Uterus (tissue), 2 donors: ENCODE measurements around the gene SMC3.

ENCODE experiments used
- POLR2A ChIP-seq, 2 donors: fragments of 450-650 bp; IDR thresholded peaks; one replicate each; pipeline ENCODE4 v1.6.1; 2016; ENCODE audit warnings: antibody characterized with exemption in 2 of 2, mild to moderate bottlenecking in 1 of 2, moderate library complexity in 1 of 2
- TF ChIP-seq, protein P1 (sequence below), 4 experiments: fragments of 200-600 bp in 2 of 4; fragments of 450-650 bp in 2 of 4; sonication (generic) in 2 of 4; IDR thresholded peaks; one replicate each; pipeline ENCODE4 v1.5.1; 2016 to 2019; ENCODE audit warnings: antibody characterized with exemption in 4 of 4, mild to moderate bottlenecking in 2 of 4, moderate library complexity in 1 of 4

DNA sequence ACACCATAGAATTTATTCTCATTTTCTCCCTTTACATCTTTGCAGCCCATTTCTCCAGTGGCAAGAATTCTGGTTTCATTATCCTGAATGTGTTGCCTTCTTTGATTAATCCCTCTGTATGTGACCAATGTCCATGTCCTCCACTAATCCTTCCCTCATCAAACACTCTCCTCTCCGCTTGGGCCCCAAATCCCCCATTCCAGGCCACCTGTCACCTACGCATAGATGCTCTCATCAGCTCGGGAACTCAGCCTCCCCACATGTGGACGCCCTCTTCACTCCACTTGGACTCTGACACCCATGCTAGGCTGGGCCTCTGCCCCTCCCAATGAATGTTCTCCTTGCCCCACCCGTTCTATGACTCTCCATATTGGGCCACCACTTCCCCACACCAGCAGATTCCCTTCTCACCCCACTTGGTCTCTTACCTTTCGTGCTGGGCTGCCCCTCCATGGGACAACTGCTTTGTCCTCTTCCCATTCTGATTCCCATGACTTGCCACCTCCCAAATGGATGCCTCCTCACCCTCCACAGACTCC, 57.9 kb downstream of the SMC3 start:
- TF ChIP-seq, protein P1, sequence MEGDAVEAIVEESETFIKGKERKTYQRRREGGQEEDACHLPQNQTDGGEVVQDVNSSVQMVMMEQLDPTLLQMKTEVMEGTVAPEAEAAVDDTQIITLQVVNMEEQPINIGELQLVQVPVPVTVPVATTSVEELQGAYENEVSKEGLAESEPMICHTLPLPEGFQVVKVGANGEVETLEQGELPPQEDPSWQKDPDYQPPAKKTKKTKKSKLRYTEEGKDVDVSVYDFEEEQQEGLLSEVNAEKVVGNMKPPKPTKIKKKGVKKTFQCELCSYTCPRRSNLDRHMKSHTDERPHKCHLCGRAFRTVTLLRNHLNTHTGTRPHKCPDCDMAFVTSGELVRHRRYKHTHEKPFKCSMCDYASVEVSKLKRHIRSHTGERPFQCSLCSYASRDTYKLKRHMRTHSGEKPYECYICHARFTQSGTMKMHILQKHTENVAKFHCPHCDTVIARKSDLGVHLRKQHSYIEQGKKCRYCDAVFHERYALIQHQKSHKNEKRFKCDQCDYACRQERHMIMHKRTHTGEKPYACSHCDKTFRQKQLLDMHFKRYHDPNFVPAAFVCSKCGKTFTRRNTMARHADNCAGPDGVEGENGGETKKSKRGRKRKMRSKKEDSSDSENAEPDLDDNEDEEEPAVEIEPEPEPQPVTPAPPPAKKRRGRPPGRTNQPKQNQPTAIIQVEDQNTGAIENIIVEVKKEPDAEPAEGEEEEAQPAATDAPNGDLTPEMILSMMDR (IDR thresholded peaks at IDR 0.05), result no peak
- no peak for TF ChIP-seq POLR2A (IDR thresholded peaks at IDR 0.05)
